GM12892 (cell line): ENCODE measurements around the gene NACC2.

Experiments used
- POLR2A ChIP-seq: IDR thresholded peaks from 2 replicates; pipeline ENCODE4 v1.6.1; 2011; ENCODE audit warnings: low read depth, low read length, control low read depth
- POLR2AphosphoS5 ChIP-seq: IDR thresholded peaks from 2 replicates; pipeline ENCODE4 v1.6.1; 2011; ENCODE audit warnings: low read depth, low read length, control low read depth
- TAF1 ChIP-seq: IDR thresholded peaks from 2 replicates; pipeline ENCODE4 v1.6.1; 2011; ENCODE audit warnings: low read depth, mild to moderate bottlenecking, control low read depth, low read length, borderline replicate concordance

DNA sequence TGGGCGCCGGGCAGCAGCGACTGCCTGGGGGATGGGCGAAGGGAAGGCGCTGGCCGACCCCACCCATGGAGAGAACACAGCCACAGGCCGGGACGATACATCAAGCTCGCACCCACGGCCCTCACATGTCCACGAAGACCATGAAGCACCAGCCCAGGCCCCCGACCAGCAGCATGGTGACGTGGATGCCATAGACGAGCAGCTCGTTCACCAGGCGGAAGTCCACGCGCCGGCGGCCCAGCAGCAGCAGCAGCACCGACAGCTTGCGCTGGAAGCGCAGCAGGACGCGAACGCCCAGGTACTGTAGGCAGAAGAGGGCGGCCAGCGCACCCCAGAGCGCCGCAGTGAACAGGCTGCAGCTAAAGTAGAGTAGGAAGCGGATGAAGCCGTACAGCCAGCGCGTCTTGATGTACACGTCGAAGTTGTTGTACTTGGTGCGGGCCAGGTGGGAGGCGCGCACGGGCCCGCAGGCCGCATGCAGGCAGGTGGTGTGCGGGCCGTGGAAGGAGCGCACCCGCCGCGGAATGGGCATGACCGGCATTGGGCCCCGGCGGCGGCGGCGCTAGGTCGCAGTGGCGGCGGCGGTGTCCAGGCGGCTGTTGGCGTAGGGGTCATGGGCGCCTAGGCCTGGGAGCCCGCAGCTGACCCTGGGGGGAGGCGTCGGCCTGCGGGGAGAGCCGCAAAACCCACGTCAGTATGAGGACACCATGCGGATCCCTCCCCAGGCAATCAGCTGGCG lies 21.4 kb upstream of the NACC2 start:
- TF ChIP-seq TAF1 (no peak), POLR2A (no peak), POLR2AphosphoS5 (no peak)
